Neural progenitor cell (in vitro differentiated cells): ENCODE data around the gene AUTS2. TPM values are rescaled to one million over a fixed set of nuclear protein-coding genes. Genes with fewer than 3 reads are reported as not detected.

Experiments
- DNase-seq: peaks from one replicate; pipeline ENCODE4 v3.0.0-alpha.2; 2016; ENCODE audit warnings: low spot score
- H2AFZ ChIP-seq: fragments of 200-600 bp; sonication (generic); replicated peaks from 2 replicates; pipeline ENCODE4 v1.6.1; 2016; ENCODE audit warnings: antibody characterized with exemption
- H3F3A ChIP-seq: fragments of 200-600 bp; sonication (generic); 2 replicates; pipeline ENCODE4 v1.6.1; 2016; ENCODE audit warnings: antibody characterized with exemption, low read depth
- H3K27ac ChIP-seq: fragments of 200-600 bp; sonication (generic); 2 replicates; pipeline ENCODE4 v1.5.1; 2016; ENCODE audit warnings: mild to moderate bottlenecking
- H3K27me3 ChIP-seq: fragments of 200-600 bp; sonication (generic); 2 replicates; pipeline ENCODE4 v1.6.1; 2016; ENCODE audit warnings: mild to moderate bottlenecking, moderate library complexity
- H3K36me3 ChIP-seq: fragments of 200-600 bp; sonication (generic); 2 replicates; pipeline ENCODE4 v1.5.1; 2016
- H3K4me1 ChIP-seq: fragments of 200-600 bp; sonication (generic); 2 replicates; pipeline ENCODE4 v1.6.1; 2016; ENCODE audit warnings: mixed run types
- H3K4me2 ChIP-seq: fragments of 200-600 bp; sonication (generic); 2 replicates; pipeline ENCODE4 v1.6.1; 2016
- H3K4me3 ChIP-seq: fragments of 200-600 bp; sonication (generic); 2 replicates; pipeline ENCODE4 v1.5.1; 2016
- H3K79me2 ChIP-seq: fragments of 200-600 bp; sonication (generic); 2 replicates; pipeline ENCODE4 v1.6.1; 2016; ENCODE audit warnings: low read depth
- H3K9ac ChIP-seq: fragments of 200-600 bp; sonication (generic); 2 replicates; pipeline ENCODE4 v1.6.1; 2016
- H3K9me3 ChIP-seq: fragments of 200-600 bp; sonication (generic); 2 replicates; pipeline ENCODE4 v1.5.1; 2016; ENCODE audit warnings: low read depth
- H4K20me1 ChIP-seq: fragments of 200-600 bp; sonication (generic); 2 replicates; pipeline ENCODE4 v1.6.1; 2016; ENCODE audit warnings: low read depth
- H3K27ac Mint-ChIP-seq: 3 replicates; pipeline ENCODE4 v1.8.0; 2021; ENCODE audit warnings: mixed read lengths
- H3K27me3 Mint-ChIP-seq: 2 replicates; pipeline ENCODE4 v1.8.0; 2022; ENCODE audit warnings: low read depth, mild to moderate bottlenecking, inconsistent platforms, moderate library complexity, mixed read lengths; ENCODE audit not compliant: insufficient read depth
- H3K36me3 Mint-ChIP-seq: 3 replicates; pipeline ENCODE4 v1.8.0; 2021; ENCODE audit warnings: mixed read lengths
- H3K4me1 Mint-ChIP-seq: 3 replicates; pipeline ENCODE4 v1.8.0; 2021; ENCODE audit warnings: mixed read lengths
- H3K4me3 Mint-ChIP-seq: 3 replicates; pipeline ENCODE4 v1.8.0; 2021; ENCODE audit warnings: mild to moderate bottlenecking, moderate library complexity, mixed read lengths
- H3K9me3 Mint-ChIP-seq: 3 replicates; pipeline ENCODE4 v1.8.0; 2020; ENCODE audit warnings: mixed read lengths
- EZH2 ChIP-seq: fragments of 200-600 bp; sonication (generic); IDR thresholded peaks from 2 replicates; pipeline ENCODE4 v1.6.1; 2017; ENCODE audit warnings: antibody characterized with exemption, mild to moderate bottlenecking, moderate library complexity
- EZH2phosphoT487 ChIP-seq: fragments of 200-600 bp; sonication (generic); IDR thresholded peaks from 2 replicates; pipeline ENCODE4 v1.6.1; 2017; ENCODE audit warnings: antibody characterized with exemption
- total RNA-seq: library from RNA; depleted of rRNA; stranded (reverse); fragments of >200 nt; gene quantifications from 2 replicates; pipeline ENCODE4 v1.2.3, GENCODE V29; 2015; ENCODE audit warnings: low replicate concordance
- TF ChIP-seq, protein P1 (sequence below): fragments of 200-600 bp; sonication (generic); IDR thresholded peaks from 2 replicates; pipeline ENCODE4 v1.5.1; 2017; ENCODE audit warnings: antibody characterized with exemption, mild to moderate bottlenecking

AUTS2 gene
- total RNA-seq, 1 donor from 2014 or later = 50.0 TPM

- Histone ChIP-seq H2AFZ (no peak overlapping the region), H3K4me2 (no peak overlapping the region), H3K4me3 (no peak overlapping the region), H3K79me2 (no peaks in the 10 kb centered on the region), H3K9ac (no peak overlapping the region), H4K20me1 (peaks cover 12% of the 10 kb centered on the region), H3K27me3 (no peaks in the 10 kb centered on the region), H3K27ac (no peak overlapping the region), H3F3A (no peaks in the 10 kb centered on the region), H3K9me3 (no peaks in the 10 kb centered on the region), H3K36me3 (no peaks in the 10 kb centered on the region), H3K4me1 (peaks cover 7% of the 10 kb centered on the region)
- TF ChIP-seq EZH2 = no peak
- TF ChIP-seq EZH2phosphoT487 = no peak
- TF ChIP-seq, protein P1, sequence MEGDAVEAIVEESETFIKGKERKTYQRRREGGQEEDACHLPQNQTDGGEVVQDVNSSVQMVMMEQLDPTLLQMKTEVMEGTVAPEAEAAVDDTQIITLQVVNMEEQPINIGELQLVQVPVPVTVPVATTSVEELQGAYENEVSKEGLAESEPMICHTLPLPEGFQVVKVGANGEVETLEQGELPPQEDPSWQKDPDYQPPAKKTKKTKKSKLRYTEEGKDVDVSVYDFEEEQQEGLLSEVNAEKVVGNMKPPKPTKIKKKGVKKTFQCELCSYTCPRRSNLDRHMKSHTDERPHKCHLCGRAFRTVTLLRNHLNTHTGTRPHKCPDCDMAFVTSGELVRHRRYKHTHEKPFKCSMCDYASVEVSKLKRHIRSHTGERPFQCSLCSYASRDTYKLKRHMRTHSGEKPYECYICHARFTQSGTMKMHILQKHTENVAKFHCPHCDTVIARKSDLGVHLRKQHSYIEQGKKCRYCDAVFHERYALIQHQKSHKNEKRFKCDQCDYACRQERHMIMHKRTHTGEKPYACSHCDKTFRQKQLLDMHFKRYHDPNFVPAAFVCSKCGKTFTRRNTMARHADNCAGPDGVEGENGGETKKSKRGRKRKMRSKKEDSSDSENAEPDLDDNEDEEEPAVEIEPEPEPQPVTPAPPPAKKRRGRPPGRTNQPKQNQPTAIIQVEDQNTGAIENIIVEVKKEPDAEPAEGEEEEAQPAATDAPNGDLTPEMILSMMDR = no peak
- no peaks in the 10 kb centered on the region for H3K27me3 Mint-ChIP-seq
- peaks cover 27% of the 10 kb centered on the region for H3K4me1 Mint-ChIP-seq
- peaks cover 5% of the 10 kb centered on the region for H3K36me3 Mint-ChIP-seq
- no peak overlapping the region for H3K27ac Mint-ChIP-seq
- no peaks in the 10 kb centered on the region for H3K9me3 Mint-ChIP-seq
- DNase-seq = no peak
- H3K4me3 Mint-ChIP-seq = no peak overlapping the region
These were observed 93.1 kb downstream of the AUTS2 start for GRCh38 chr7:69691327-69691726.

DNA sequence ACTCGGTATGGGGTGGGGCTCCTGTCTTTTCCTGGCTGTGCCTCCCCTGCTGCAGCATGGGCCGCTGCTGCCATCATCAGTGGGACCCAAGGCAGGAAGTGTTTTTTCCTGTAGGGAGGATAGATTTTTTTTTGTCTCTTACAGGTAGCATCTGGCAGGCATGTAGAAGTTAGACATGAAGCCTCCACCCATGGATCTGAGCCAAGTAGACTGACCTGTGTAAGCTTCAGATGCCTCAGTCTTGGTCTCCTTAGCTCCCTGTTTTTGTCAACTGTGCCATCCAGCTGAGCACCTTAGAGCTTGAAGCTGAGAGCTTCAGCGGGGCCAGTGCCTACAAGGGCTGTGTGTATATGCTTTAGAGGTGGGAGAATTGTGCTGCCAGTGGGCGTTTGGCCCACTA, 93.5 kb downstream of the AUTS2 start:
- peaks cover 5% of the 10 kb centered on the region for H3K36me3 Mint-ChIP-seq
- Histone ChIP-seq H2AFZ (no peak overlapping the region), H3K36me3 (no peaks in the 10 kb centered on the region), H3K9me3 (no peaks in the 10 kb centered on the region), H3K4me1 (peaks cover 9% of the 10 kb centered on the region), H3K4me2 (no peak overlapping the region), H3K9ac (no peak overlapping the region), H3K4me3 (no peak overlapping the region), H4K20me1 (peaks cover 12% of the 10 kb centered on the region), H3F3A (no peaks in the 10 kb centered on the region), H3K27me3 (no peaks in the 10 kb centered on the region), H3K79me2 (no peaks in the 10 kb centered on the region), H3K27ac (no peak overlapping the region)
- no peaks in the 10 kb centered on the region for H3K9me3 Mint-ChIP-seq
- TF ChIP-seq, protein P1 = no peak
- TF ChIP-seq EZH2 (no peak), EZH2phosphoT487 (no peak)
- no peak for DNase-seq
- H3K4me3 Mint-ChIP-seq = no peak overlapping the region
- no peak overlapping the region for H3K27ac Mint-ChIP-seq
- peaks cover 31% of the 10 kb centered on the region for H3K4me1 Mint-ChIP-seq
- H3K27me3 Mint-ChIP-seq = no peaks in the 10 kb centered on the region

DNA sequence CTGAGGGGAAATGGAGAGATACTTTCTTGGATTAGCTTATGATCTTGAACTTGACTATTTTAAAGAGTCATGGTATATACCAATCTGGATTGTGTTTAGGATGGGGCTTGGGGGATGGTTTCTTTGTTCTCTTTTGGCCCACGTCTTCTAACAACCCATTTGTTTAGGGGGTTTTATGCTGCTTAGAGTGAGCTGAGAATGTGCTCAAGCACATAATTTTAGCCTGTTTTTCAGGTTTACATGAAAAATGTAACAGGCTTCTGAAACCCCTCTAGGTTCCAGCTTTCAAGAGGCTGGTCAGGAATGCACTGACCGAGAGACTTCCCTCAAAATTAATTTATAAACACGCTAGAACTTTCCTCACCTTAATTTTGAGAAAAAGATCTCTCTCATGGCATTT, 94.3 kb downstream of the AUTS2 start:
- no peak overlapping the region for H3K4me3 ChIP-seq
- H3K36me3 Mint-ChIP-seq = peaks cover 5% of the 10 kb centered on the region
- H3F3A ChIP-seq = no peaks in the 10 kb centered on the region
- no peak overlapping the region for H3K27ac Mint-ChIP-seq
- no peak overlapping the region for H3K4me2 ChIP-seq
- H3K9me3 ChIP-seq = no peaks in the 10 kb centered on the region
- TF ChIP-seq EZH2 = no peak
- no peak for TF ChIP-seq EZH2phosphoT487
- TF ChIP-seq, protein P1 = no peak
- H3K79me2 ChIP-seq = no peaks in the 10 kb centered on the region
- H3K27ac ChIP-seq = no peak overlapping the region
- H3K4me1 ChIP-seq = peaks cover 9% of the 10 kb centered on the region
- H2AFZ ChIP-seq = no peak overlapping the region
- H3K36me3 ChIP-seq = no peaks in the 10 kb centered on the region
- H3K27me3 Mint-ChIP-seq = no peaks in the 10 kb centered on the region
- H3K9ac ChIP-seq = no peak overlapping the region
- H4K20me1 ChIP-seq = peaks cover 11% of the 10 kb centered on the region
- DNase-seq = no peak
- no peak overlapping the region for H3K4me3 Mint-ChIP-seq
- peaks cover 30% of the 10 kb centered on the region for H3K4me1 Mint-ChIP-seq
- no peaks in the 10 kb centered on the region for H3K27me3 ChIP-seq
- no peaks in the 10 kb centered on the region for H3K9me3 Mint-ChIP-seq
